ENCODE results near the gene BCL2L11. TPM values are rescaled to one million over a fixed set of nuclear protein-coding genes. Genes with fewer than 3 reads are reported as not detected.
A peak's percentile ranks its signal among the peaks of the same experiment; 100 is the strongest.

BCL2L11 gene
- total RNA-seq, 1 donor from 2014 or later: 221 TPM

DNA sequence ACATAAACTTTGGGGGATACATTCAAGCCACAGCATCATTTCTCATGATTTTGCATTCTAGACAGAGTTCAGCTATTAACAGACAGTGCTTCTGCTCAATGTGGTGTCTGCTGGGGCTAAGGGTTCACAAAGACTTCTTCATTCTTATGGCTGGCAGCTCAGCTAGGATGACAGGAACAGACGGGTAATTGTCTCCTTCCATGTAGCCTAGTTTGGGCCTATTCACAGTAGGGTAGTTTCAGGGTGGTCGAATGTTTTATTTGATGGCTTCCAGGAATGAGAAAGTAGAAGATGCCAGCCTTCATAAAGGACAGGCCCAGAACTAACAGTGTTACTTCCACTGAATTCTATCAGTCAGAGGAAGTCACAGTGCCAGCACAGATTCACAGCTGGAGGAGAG, 26.0 kb upstream of the BCL2L11 start:
- CTCF ChIA-PET: no interaction called here
- intact Hi-C loops (cut with micrococcal nuclease): no loop called here

DNA sequence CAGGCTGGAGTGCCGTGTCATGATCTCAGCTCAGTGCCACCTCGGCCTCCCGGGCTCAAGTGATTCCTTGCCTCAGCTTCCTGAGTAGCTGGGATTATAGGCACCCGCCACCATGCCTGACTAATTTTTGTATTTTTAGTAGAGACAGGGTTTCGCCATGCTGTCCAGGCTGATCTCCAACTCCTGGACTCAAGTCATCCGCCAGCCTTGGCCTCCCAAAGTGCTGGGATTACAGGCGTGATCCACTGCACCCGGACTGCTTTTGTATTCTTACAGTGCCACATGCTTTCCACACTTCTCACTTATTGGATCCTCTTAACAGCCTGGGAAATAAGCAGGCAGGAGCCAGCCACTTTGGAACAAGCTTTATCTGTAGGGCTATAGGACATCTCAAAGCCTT, 25.3 kb upstream of the BCL2L11 start:
- TF ChIP-seq, protein P1, sequence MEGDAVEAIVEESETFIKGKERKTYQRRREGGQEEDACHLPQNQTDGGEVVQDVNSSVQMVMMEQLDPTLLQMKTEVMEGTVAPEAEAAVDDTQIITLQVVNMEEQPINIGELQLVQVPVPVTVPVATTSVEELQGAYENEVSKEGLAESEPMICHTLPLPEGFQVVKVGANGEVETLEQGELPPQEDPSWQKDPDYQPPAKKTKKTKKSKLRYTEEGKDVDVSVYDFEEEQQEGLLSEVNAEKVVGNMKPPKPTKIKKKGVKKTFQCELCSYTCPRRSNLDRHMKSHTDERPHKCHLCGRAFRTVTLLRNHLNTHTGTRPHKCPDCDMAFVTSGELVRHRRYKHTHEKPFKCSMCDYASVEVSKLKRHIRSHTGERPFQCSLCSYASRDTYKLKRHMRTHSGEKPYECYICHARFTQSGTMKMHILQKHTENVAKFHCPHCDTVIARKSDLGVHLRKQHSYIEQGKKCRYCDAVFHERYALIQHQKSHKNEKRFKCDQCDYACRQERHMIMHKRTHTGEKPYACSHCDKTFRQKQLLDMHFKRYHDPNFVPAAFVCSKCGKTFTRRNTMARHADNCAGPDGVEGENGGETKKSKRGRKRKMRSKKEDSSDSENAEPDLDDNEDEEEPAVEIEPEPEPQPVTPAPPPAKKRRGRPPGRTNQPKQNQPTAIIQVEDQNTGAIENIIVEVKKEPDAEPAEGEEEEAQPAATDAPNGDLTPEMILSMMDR (IDR thresholded peaks at IDR 0.05): no peak
- Mint-ChIP-seq H3K4me3 (no peak overlapping the region), H3K4me1 (peaks cover 4% of the 10 kb centered on the region), H3K36me3 (ENCODE audit: low read depth) (no peaks in the 10 kb centered on the region), H3K27me3 (no peaks in the 10 kb centered on the region), H3K27ac (no peak overlapping the region), H3K9me3 (no peaks in the 10 kb centered on the region)
- ChIA-PET CTCF (no interaction called here), POLR2A (interaction anchor here (0.6 kb wide), 1 partner anchor 1374 kb away, joined by 8 read pairs; no protein-coding TSS in a partner anchor)
- ATAC-seq (ENCODE audit: low read depth): no peak
- DNase-seq: no peak
- intact Hi-C loops (cut with micrococcal nuclease): no loop called here

More for the DNA sequence above, 26.0 kb upstream of the BCL2L11 start:
- Mint-ChIP-seq H3K27me3 (no peaks in the 10 kb centered on the region), H3K9me3 (no peaks in the 10 kb centered on the region), H3K27ac (no peak overlapping the region), H3K36me3 (ENCODE audit: low read depth) (no peaks in the 10 kb centered on the region), H3K4me1 (no peaks in the 10 kb centered on the region), H3K4me3 (no peak overlapping the region)
- TF ChIP-seq, protein P1 (IDR thresholded peaks at IDR 0.05): no peak
- POLR2A ChIA-PET: no interaction called here
- no peak for ATAC-seq (ENCODE audit: low read depth)
- no peak for DNase-seq

DNA sequence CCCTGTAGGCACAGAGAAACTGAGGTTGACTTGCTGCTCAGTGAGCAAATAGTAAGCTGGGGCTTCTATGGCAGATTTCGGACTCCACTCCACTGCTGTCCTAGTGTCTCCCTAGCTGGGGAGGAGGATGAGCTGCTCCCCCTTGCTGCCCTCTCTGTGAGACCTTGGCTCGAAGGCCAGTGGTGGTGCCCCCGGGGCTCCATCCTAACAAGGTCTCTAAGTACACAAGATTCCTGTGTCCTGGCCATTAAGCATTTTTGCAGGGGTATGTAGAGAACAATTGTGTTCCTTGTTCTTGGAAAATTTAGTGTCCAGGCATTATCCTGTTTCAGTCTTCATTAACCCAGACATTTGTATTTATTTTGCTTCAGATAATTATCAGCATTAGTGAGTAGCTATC, 21.3 kb upstream of the BCL2L11 start:
- DNase-seq (no peak), ATAC-seq (ENCODE audit: low read depth) (no peak)
- POLR2A ChIA-PET: interaction anchor here (0.5 to 0.6 kb wide), 2 partner anchors 40 to 354 kb away, joined by 5 to 10 read pairs; no protein-coding TSS in a partner anchor
- intact Hi-C loops (cut with micrococcal nuclease): no loop called here
- Mint-ChIP-seq H3K27ac (no peak overlapping the region), H3K36me3 (ENCODE audit: low read depth) (no peaks in the 10 kb centered on the region), H3K27me3 (no peaks in the 10 kb centered on the region), H3K9me3 (no peaks in the 10 kb centered on the region), H3K4me1 (peaks cover 10% of the 10 kb centered on the region), H3K4me3 (no peak overlapping the region)
- TF ChIP-seq, protein P1 (IDR thresholded peaks at IDR 0.05): no peak
- CTCF ChIA-PET: interaction anchor here (0.6 to 0.8 kb wide), 2 partner anchors 68 to 224 kb away, joined by 3 read pairs; no protein-coding TSS in a partner anchor

DNA sequence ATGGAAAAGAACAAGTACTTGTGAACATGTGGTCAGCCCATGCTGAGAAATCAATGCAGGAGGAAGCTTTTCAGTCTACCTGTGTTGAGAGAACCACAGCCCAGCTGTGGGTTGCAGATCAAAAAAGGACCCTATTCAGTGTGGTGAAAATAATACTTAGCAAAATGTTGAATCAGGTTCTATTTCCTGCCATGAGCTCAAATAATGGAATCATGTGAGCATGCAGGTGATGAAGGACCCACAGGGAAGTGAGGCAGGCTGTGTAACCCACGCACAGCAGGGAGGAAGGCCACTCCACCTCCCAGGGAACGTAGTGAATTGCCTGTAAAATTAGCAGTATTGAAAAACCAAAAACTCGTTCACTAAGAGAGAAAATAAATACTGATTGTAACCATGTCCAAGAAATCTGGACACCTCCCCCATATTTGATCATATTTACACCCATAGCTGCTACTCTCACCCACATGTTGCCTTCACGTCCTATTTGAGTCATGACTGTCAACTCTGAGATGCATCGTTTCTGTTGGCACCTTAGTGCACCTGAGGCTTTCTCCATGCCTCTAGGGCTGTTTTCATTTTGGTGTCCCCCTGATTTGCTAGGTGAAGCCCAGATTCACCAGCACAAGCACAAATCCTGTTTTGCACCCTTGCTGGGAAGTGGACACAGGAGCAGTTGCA, 20.5 kb upstream of the BCL2L11 start:
- Mint-ChIP-seq H3K36me3 (ENCODE audit: low read depth) (no peaks in the 10 kb centered on the region), H3K9me3 (no peaks in the 10 kb centered on the region), H3K27ac (no peak overlapping the region), H3K4me3 (no peak overlapping the region), H3K27me3 (no peaks in the 10 kb centered on the region), H3K4me1 (peaks cover 10% of the 10 kb centered on the region)
- TF ChIP-seq, protein P1 (IDR thresholded peaks at IDR 0.05): no peak
- ChIA-PET POLR2A (interaction anchor here (0.5 to 0.6 kb wide), 2 partner anchors 41 to 353 kb away, joined by 5 to 10 read pairs; no protein-coding TSS in a partner anchor), CTCF (interaction anchor here (0.8 kb wide), 1 partner anchor 69 kb away, joined by 3 read pairs; no protein-coding TSS in a partner anchor)
- no peak for ATAC-seq (ENCODE audit: low read depth)
- DNase-seq: no peak
- intact Hi-C loops (cut with micrococcal nuclease): loop anchor here (2.0 to 5.0 kb wide), 2 partner anchors 21 to 43 kb away; partner anchors contain the start of gene BCL2L11

DNA sequence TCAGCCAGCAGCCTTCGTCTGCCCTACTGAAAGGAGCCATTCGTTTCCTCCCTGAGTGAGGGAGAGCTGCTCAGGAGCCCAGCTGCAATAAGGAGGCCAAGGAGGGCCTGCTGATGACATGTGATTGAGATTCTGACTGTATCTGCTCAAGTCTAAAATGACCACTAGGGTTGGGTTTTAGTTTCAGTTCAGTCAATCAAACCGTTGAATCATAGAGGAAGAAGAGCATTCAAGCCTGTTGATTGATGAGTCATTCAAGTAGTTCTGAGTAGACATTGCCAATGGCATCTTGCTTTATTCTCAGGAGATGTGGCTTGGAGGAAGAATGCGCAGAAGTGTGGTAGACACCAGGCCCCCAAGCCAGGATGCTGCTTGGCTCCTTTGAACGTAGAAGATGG, 19.9 kb upstream of the BCL2L11 start:
- Mint-ChIP-seq H3K27me3 (no peaks in the 10 kb centered on the region), H3K4me1 (peaks cover 10% of the 10 kb centered on the region), H3K4me3 (no peak overlapping the region), H3K27ac (no peak overlapping the region), H3K9me3 (no peaks in the 10 kb centered on the region), H3K36me3 (ENCODE audit: low read depth) (no peaks in the 10 kb centered on the region)
- TF ChIP-seq, protein P1 (IDR thresholded peaks at IDR 0.05): no peak
- POLR2A ChIA-PET: no interaction called here
- peak; percentile 90 for ATAC-seq (ENCODE audit: low read depth)
- intact Hi-C loops (cut with micrococcal nuclease): loop anchor here (2.0 to 5.0 kb wide), 2 partner anchors 20 to 43 kb away; partner anchors contain the start of gene BCL2L11
- CTCF ChIA-PET: no interaction called here
- no peak for DNase-seq

Measured in activated B cell treated with CpG ODN at 0.5 μM for 24 hours (primary cell).